Liver (tissue), 9 donors: Measurements from ENCODE around the gene TTC33. TPM values are rescaled to one million over a fixed set of nuclear protein-coding genes. Genes with fewer than 3 reads are reported as not detected.

Source experiments
- DNase-seq: peaks from one replicate; pipeline ENCODE4 v3.0.0-alpha.2; 2017; ENCODE audit warnings: low spot score
- H3K27ac ChIP-seq, 2 donors: one replicate each; pipeline ENCODE4 v1.7.0; 2013; ENCODE audit warnings: inconsistent platforms in 2 of 2, low read length in 2 of 2, control low read depth in 1 of 2, low read depth in 1 of 2, mild to moderate bottlenecking in 1 of 2
- H3K27me3 ChIP-seq, 4 donors: one replicate each; pipeline versions ENCODE4 v1.6.1 to v1.7.0; 2013; ENCODE audit warnings: low read length in 3 of 4, inconsistent platforms in 1 of 4, mild to moderate bottlenecking in 1 of 4, moderate library complexity in 1 of 4; ENCODE audit not compliant: control insufficient read depth in 4 of 4, insufficient read depth in 4 of 4
- H3K36me3 ChIP-seq, 4 donors: one replicate each; pipeline versions ENCODE4 v1.6.1 to v1.7.0; 2013; ENCODE audit warnings: low read length in 3 of 4, mild to moderate bottlenecking in 3 of 4, low read depth in 1 of 4, moderate library complexity in 1 of 4; ENCODE audit not compliant: control insufficient read depth in 4 of 4, insufficient read depth in 3 of 4
- H3K4me1 ChIP-seq, 4 donors: one replicate each; pipeline versions ENCODE4 v1.6.1 to v1.7.0; 2013; ENCODE audit warnings: low read length in 3 of 4, mild to moderate bottlenecking in 3 of 4, moderate library complexity in 1 of 4; ENCODE audit not compliant: control insufficient read depth in 4 of 4, insufficient read depth in 4 of 4
- H3K4me3 ChIP-seq, 3 donors: one replicate each; pipeline versions ENCODE4 v1.6.1 to v1.7.0; 2013; ENCODE audit warnings: low read length in 3 of 3, control low read depth in 1 of 3, low read depth in 1 of 3, mild to moderate bottlenecking in 1 of 3
- H3K9ac ChIP-seq, 2 donors: one replicate each; pipeline ENCODE4 v1.7.0; 2013; ENCODE audit warnings: low read length in 2 of 2, mild to moderate bottlenecking in 2 of 2, moderate library complexity in 2 of 2, control low read depth in 1 of 2, low read depth in 1 of 2
- H3K9me3 ChIP-seq, 4 donors: one replicate each; pipeline versions ENCODE4 v1.6.1 to v1.7.0; 2013; ENCODE audit warnings: low read length in 3 of 4; ENCODE audit not compliant: control insufficient read depth in 4 of 4
- CTCF ChIP-seq: fragments of 150-350 bp; IDR thresholded peaks from 2 replicates; pipeline ENCODE4 v1.5.1; 2017; ENCODE audit warnings: improper control_type of control experiment, low read depth, low read length; ENCODE audit not compliant: missing input control
- EGR1 ChIP-seq, 2 donors: IDR thresholded peaks; 2 replicates each; pipeline ENCODE4 v1.6.1; 2016 to 2018; ENCODE audit warnings: antibody characterized with exemption in 2 of 2, low read depth in 2 of 2
- FOXA1 ChIP-seq: IDR thresholded peaks from 2 replicates; pipeline ENCODE4 v1.6.1; 2016; ENCODE audit warnings: antibody characterized with exemption
- FOXA2 ChIP-seq: IDR thresholded peaks from 2 replicates; pipeline ENCODE4 v1.6.1; 2016; ENCODE audit warnings: antibody characterized with exemption
- GABPA ChIP-seq, 2 donors: IDR thresholded peaks in 1 of 2; conservative IDR thresholded peaks in 1 of 2; 2 replicates each; pipeline ENCODE4 v1.6.1; 2016; ENCODE audit warnings: antibody characterized with exemption in 2 of 2, mild to moderate bottlenecking in 1 of 2, moderate library complexity in 1 of 2
- HNF4A ChIP-seq, 2 donors: conservative IDR thresholded peaks; 2 replicates each; pipeline ENCODE4 v1.6.1; 2016; ENCODE audit warnings: antibody characterized with exemption in 2 of 2, mild to moderate bottlenecking in 2 of 2
- HNF4G ChIP-seq: IDR thresholded peaks from 2 replicates; pipeline ENCODE4 v1.6.1; 2016; ENCODE audit warnings: antibody characterized with exemption
- NR2F2 ChIP-seq: IDR thresholded peaks from 2 replicates; pipeline ENCODE4 v1.6.1; 2016; ENCODE audit warnings: antibody characterized with exemption
- RAD21 ChIP-seq, 2 donors: IDR thresholded peaks; 2 replicates each; pipeline ENCODE4 v1.6.1; 2016; ENCODE audit warnings: antibody characterized with exemption in 2 of 2, mild to moderate bottlenecking in 2 of 2
- RXRA ChIP-seq, 2 donors: IDR thresholded peaks; 2 replicates each; pipeline ENCODE4 v1.6.1; 2017 to 2018; ENCODE audit warnings: antibody characterized with exemption in 2 of 2, mild to moderate bottlenecking in 1 of 2
- SP1 ChIP-seq: IDR thresholded peaks from 2 replicates; pipeline ENCODE4 v1.6.1; 2018; ENCODE audit warnings: antibody characterized with exemption, mild to moderate bottlenecking
- TAF1 ChIP-seq: conservative IDR thresholded peaks from 2 replicates; pipeline ENCODE4 v1.6.1; 2016; ENCODE audit warnings: antibody characterized with exemption, mild to moderate bottlenecking
- YY1 ChIP-seq: IDR thresholded peaks from 2 replicates; pipeline ENCODE4 v1.6.1; 2016; ENCODE audit warnings: antibody characterized with exemption, mild to moderate bottlenecking
- WGBS: extraction: QIAGEN DNeasy Blood & Tissue Kit; methylation state at CpG from one replicate; pipeline ENCODE4 v1.1.7; 2013; 5-methylcytosine and 5-hydroxymethylcytosine counted together
- polyA plus RNA-seq, 2 donors: library from polyadenylated mRNA; stranded (reverse) in 1 of 2; unstranded in 1 of 2; fragments of 200-250 nt in 1 of 2; fragments of >200 nt in 1 of 2; fragmentation: Nextera tagmentation in 1 of 2; extraction: Ambion mirVana in 1 of 2; gene quantifications; one replicate each; pipeline versions ENCODE4 v1.2.1 to v1.2.3, GENCODE V29; 2013 to 2015
- total RNA-seq, 2 donors: library from RNA; depleted of rRNA; stranded (reverse); fragments of >200 nt; gene quantifications; one replicate each; pipeline ENCODE4 v1.2.3, GENCODE V29; 2014
- TF ChIP-seq, protein P1 (sequence below): IDR thresholded peaks from 2 replicates; pipeline ENCODE4 v1.6.1; 2016; ENCODE audit warnings: antibody characterized with exemption
- TF ChIP-seq, protein P2 (sequence below): IDR thresholded peaks from 2 replicates; pipeline ENCODE4 v1.6.1; 2016; ENCODE audit warnings: antibody characterized with exemption
- TF ChIP-seq, protein P3 (sequence below): IDR thresholded peaks from 2 replicates; pipeline ENCODE4 v1.6.1; 2016; ENCODE audit warnings: antibody characterized with exemption, mild to moderate bottlenecking
- donor health status: healthy.
- donor health status: healthy.
- donor health status: healthy.
- donor health status: healthy.
- donor health status: healthy.

The TTC33 gene
- total and polyA plus RNA-seq, 4 donors: 4.3 to 12.0 (median 7.6) TPM

- peak; percentile 85 for TF ChIP-seq FOXA2
- TF ChIP-seq, protein P1, sequence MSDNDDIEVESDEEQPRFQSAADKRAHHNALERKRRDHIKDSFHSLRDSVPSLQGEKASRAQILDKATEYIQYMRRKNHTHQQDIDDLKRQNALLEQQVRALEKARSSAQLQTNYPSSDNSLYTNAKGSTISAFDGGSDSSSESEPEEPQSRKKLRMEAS: peak; percentile 23
- no peak for TF ChIP-seq HNF4G
- peak; percentile 29 for TF ChIP-seq YY1
- peak in 1 of 2 donors; percentile 52 for TF ChIP-seq RXRA (IDR thresholded peaks at IDR 0.05)
- peak; percentile 64 for TF ChIP-seq FOXA1
- peak in 1 of 2 donors; percentile 49 for TF ChIP-seq HNF4A (conservative IDR thresholded peaks at IDR 0.05)
- TF ChIP-seq GABPA (IDR thresholded peaks at IDR 0.05 in 1 of 2, conservative IDR thresholded peaks at IDR 0.05 in 1 of 2): no peak
- Histone ChIP-seq H3K4me3 (no peak overlapping the region), H3K9me3 (no peaks in the 10 kb centered on the region), H3K27ac (no peak overlapping the region), H3K27me3 (no peaks in the 10 kb centered on the region), H3K9ac (peak overlapping the region in 1 of 2 donors; percentile 27), H3K36me3 (no peaks in the 10 kb centered on the region), H3K4me1 (peaks cover 2 to 13% (median 5%) of the 10 kb centered on the region in 4 donors)
- no peak for DNase-seq
- WGBS: 49% methylated on average over 3 of the region's 3 CpGs
Observed at GRCh38 chr5:40521108-40521785, 234.5 kb downstream of the TTC33 start.

DNA sequence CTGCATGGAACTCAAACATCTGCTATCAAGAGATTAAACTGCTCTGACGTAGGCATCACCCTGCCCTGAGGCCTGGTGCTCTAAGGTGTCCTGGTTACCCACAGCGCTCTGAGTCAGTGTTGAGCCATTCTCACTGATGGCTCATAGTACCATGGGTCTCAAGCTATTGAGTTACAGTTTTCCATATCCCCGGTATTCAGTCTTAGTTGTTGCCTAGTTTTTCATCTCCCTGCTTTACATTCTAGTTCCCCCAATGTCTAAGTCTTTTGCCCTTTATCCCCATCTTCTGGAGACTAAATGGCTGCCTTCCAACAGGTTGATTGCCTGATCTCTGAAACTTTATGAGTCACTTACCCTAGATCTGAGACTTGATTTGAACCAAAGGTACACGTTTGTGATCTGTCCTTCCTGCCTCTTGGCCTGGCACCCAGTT lies 237.3 kb downstream of the TTC33 start:
- H3K36me3 ChIP-seq: no peaks in the 10 kb centered on the region
- H3K4me3 ChIP-seq: no peak overlapping the region
- H3K4me1 ChIP-seq: peaks cover 2 to 13% (median 5%) of the 10 kb centered on the region in 4 donors
- 93% methylated on average over 4 of the region's 4 CpGs for WGBS
- no peaks in the 10 kb centered on the region for H3K9me3 ChIP-seq
- H3K9ac ChIP-seq: no peak overlapping the region
- TF ChIP-seq NR2F2 (no peak), SP1 (no peak), FOXA1 (no peak), RAD21 (IDR thresholded peaks at IDR 0.05) (no peak), TAF1 (no peak), CTCF (no peak), FOXA2 (no peak), EGR1 (IDR thresholded peaks at IDR 0.05; ENCODE audit: low read depth in 2 of 2) (no peak), GABPA (IDR thresholded peaks at IDR 0.05 in 1 of 2, conservative IDR thresholded peaks at IDR 0.05 in 1 of 2) (no peak), HNF4G (no peak)
- TF ChIP-seq, protein P2, sequence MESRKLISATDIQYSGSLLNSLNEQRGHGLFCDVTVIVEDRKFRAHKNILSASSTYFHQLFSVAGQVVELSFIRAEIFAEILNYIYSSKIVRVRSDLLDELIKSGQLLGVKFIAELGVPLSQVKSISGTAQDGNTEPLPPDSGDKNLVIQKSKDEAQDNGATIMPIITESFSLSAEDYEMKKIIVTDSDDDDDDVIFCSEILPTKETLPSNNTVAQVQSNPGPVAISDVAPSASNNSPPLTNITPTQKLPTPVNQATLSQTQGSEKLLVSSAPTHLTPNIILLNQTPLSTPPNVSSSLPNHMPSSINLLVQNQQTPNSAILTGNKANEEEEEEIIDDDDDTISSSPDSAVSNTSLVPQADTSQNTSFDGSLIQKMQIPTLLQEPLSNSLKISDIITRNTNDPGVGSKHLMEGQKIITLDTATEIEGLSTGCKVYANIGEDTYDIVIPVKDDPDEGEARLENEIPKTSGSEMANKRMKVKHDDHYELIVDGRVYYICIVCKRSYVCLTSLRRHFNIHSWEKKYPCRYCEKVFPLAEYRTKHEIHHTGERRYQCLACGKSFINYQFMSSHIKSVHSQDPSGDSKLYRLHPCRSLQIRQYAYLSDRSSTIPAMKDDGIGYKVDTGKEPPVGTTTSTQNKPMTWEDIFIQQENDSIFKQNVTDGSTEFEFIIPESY: no peak
- TF ChIP-seq, protein P1: no peak
- TF ChIP-seq, protein P3, sequence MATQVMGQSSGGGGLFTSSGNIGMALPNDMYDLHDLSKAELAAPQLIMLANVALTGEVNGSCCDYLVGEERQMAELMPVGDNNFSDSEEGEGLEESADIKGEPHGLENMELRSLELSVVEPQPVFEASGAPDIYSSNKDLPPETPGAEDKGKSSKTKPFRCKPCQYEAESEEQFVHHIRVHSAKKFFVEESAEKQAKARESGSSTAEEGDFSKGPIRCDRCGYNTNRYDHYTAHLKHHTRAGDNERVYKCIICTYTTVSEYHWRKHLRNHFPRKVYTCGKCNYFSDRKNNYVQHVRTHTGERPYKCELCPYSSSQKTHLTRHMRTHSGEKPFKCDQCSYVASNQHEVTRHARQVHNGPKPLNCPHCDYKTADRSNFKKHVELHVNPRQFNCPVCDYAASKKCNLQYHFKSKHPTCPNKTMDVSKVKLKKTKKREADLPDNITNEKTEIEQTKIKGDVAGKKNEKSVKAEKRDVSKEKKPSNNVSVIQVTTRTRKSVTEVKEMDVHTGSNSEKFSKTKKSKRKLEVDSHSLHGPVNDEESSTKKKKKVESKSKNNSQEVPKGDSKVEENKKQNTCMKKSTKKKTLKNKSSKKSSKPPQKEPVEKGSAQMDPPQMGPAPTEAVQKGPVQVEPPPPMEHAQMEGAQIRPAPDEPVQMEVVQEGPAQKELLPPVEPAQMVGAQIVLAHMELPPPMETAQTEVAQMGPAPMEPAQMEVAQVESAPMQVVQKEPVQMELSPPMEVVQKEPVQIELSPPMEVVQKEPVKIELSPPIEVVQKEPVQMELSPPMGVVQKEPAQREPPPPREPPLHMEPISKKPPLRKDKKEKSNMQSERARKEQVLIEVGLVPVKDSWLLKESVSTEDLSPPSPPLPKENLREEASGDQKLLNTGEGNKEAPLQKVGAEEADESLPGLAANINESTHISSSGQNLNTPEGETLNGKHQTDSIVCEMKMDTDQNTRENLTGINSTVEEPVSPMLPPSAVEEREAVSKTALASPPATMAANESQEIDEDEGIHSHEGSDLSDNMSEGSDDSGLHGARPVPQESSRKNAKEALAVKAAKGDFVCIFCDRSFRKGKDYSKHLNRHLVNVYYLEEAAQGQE: no peak
- no peaks in the 10 kb centered on the region for H3K27me3 ChIP-seq
- DNase-seq: no peak
- H3K27ac ChIP-seq: no peak overlapping the region
